ENCODE results near the gene DUSP2.

The DUSP2 gene

DNA sequence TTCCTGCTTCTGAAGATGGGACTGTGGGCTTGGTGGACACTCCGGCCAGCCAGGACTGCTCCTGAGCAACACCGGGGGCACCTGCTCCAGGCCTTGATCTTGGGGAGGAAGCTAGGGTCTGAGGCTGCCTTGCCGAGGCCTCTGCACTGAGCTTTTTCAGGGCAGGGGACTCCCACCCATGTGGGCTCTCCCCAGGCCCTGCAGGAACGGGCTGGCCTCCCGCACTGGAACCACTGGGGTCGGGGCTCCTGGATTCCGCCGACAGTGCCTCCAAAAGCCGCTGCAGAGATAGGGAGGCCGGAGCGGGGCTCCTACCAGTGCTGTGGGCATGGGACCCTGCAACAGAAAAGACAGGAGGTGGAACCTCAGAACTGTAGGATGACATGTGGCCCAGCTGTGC lies 21.3 kb downstream of the DUSP2 start:
- no peaks in the 10 kb centered on the region for H3K4me1 ChIP-seq (ENCODE audit: control insufficient read depth, insufficient read depth, low read length)
- H3K36me3 ChIP-seq (ENCODE audit: control insufficient read depth, insufficient read depth, low read length, severe bottlenecking), result no peaks in the 10 kb centered on the region
- no peak for DNase-seq (ENCODE audit: low read depth)
- H3K9me3 ChIP-seq (ENCODE audit: control insufficient read depth, low read length), result no peaks in the 10 kb centered on the region
- no peak overlapping the region for H3K4me3 ChIP-seq (ENCODE audit: low read length)
- H3K9ac ChIP-seq (ENCODE audit: low read length), result no peak overlapping the region
- peaks cover 71% of the 10 kb centered on the region for H3K27me3 ChIP-seq (replicated peaks; ENCODE audit: control insufficient read depth, insufficient read depth, low read length)

DNA sequence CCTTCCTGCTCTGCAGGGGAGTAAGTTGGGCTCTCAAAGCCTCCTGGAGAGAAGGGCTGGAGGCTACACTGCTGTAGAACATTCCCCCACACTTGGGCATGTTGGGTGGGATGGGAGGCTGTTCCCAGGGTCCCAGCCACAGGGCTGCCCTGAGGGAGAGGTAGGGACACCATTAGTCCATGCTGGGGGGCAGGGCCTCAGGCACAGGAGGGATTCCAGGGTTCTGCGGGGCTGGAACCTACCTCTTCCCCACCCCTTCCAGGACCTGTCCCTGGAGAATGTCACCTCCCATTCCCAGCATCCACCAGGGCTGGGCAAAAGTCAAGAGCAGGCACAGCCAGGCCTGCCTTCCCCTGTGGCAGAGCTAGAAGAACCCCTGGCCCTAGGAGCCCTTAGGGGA lies 21.9 kb downstream of the DUSP2 start:
- Histone ChIP-seq H3K4me3 (ENCODE audit: low read length) (no peak overlapping the region), H3K4me1 (ENCODE audit: control insufficient read depth, insufficient read depth, low read length) (no peaks in the 10 kb centered on the region), H3K9me3 (ENCODE audit: control insufficient read depth, low read length) (no peaks in the 10 kb centered on the region), H3K9ac (ENCODE audit: low read length) (no peak overlapping the region), H3K27me3 (replicated peaks; ENCODE audit: control insufficient read depth, insufficient read depth, low read length) (peaks cover 78% of the 10 kb centered on the region), H3K36me3 (ENCODE audit: control insufficient read depth, insufficient read depth, low read length, severe bottlenecking) (no peaks in the 10 kb centered on the region)
- no peak for DNase-seq (ENCODE audit: low read depth)

DNA sequence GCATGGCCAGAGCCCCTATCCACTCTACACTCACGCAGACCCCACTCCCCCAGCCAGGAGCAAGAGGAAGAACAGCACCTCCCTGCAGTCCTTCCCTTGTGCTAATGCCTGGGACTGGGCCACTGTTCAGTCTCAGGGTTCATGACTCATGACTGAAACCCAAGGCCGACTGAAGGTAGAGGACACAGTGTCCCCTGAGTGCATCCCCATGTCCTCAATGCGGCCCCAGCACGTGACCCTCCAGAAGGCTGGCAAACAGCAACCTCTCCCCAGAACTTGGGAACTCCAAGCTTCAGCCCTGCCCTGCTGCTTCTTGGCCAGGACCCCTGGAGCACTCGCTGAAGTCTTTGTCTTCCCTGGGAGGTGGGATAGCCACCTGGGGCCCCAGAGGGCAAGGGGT lies 22.8 kb downstream of the DUSP2 start:
- H3K27me3 ChIP-seq (replicated peaks; ENCODE audit: control insufficient read depth, insufficient read depth, low read length), result peaks cover 85% of the 10 kb centered on the region
- DNase-seq (ENCODE audit: low read depth), result no peak
- H3K4me1 ChIP-seq (ENCODE audit: control insufficient read depth, insufficient read depth, low read length), result no peaks in the 10 kb centered on the region
- H3K36me3 ChIP-seq (ENCODE audit: control insufficient read depth, insufficient read depth, low read length, severe bottlenecking), result no peaks in the 10 kb centered on the region
- H3K4me3 ChIP-seq (ENCODE audit: low read length), result no peak overlapping the region
- H3K9ac ChIP-seq (ENCODE audit: low read length), result no peak overlapping the region
- no peaks in the 10 kb centered on the region for H3K9me3 ChIP-seq (ENCODE audit: control insufficient read depth, low read length)

DNA sequence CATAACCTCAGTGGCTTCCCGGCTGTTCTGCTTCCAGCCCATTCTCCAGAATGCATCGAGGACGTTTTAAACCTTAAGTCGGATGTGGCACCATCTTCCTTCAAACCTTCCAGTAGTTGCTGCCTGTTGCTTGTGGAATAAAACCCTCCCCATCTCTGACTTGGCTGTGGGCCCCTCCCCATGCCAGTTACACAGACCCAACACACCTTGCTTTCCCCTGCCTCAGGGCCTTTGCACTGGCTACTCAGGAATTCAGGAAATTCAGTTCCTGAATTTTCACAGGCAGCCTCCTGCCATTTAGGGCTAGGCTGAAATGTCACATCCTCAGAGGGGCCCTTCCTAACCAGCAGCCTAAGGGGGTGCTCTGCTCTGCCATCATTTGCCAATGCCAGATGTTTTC lies 23.8 kb downstream of the DUSP2 start:
- DNase-seq (ENCODE audit: low read depth), result no peak
- no peaks in the 10 kb centered on the region for H3K9me3 ChIP-seq (ENCODE audit: control insufficient read depth, low read length)
- no peaks in the 10 kb centered on the region for H3K36me3 ChIP-seq (ENCODE audit: control insufficient read depth, insufficient read depth, low read length, severe bottlenecking)
- peaks cover 81% of the 10 kb centered on the region for H3K27me3 ChIP-seq (replicated peaks; ENCODE audit: control insufficient read depth, insufficient read depth, low read length)
- no peak overlapping the region for H3K4me3 ChIP-seq (ENCODE audit: low read length)
- H3K4me1 ChIP-seq (ENCODE audit: control insufficient read depth, insufficient read depth, low read length), result no peaks in the 10 kb centered on the region
- no peak overlapping the region for H3K9ac ChIP-seq (ENCODE audit: low read length)

DNA sequence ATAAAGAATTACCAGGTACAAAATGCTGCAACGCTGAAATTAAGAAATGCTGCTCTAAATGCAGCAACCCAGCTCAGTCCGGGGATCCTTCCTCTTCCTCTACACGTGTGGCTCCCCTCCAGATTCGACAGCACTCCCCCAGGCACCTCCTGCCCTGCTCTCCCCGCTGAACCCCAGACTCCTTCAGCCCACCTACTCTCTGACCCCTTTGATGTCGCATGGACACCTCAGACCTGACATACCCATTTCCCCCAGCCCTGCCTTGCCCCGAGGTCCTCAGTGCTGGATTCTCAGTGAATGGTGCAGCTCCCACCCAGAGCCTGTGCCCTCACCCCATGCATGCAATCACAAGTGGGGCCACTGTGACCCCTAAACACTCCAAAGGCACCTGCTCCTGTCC lies 24.2 kb downstream of the DUSP2 start:
- Histone ChIP-seq H3K9ac (ENCODE audit: low read length) (no peak overlapping the region), H3K27me3 (replicated peaks; ENCODE audit: control insufficient read depth, insufficient read depth, low read length) (peaks cover 78% of the 10 kb centered on the region), H3K4me1 (ENCODE audit: control insufficient read depth, insufficient read depth, low read length) (no peaks in the 10 kb centered on the region), H3K4me3 (ENCODE audit: low read length) (no peak overlapping the region), H3K9me3 (ENCODE audit: control insufficient read depth, low read length) (no peaks in the 10 kb centered on the region), H3K36me3 (ENCODE audit: control insufficient read depth, insufficient read depth, low read length, severe bottlenecking) (no peaks in the 10 kb centered on the region)
- DNase-seq (ENCODE audit: low read depth), result no peak

DNA sequence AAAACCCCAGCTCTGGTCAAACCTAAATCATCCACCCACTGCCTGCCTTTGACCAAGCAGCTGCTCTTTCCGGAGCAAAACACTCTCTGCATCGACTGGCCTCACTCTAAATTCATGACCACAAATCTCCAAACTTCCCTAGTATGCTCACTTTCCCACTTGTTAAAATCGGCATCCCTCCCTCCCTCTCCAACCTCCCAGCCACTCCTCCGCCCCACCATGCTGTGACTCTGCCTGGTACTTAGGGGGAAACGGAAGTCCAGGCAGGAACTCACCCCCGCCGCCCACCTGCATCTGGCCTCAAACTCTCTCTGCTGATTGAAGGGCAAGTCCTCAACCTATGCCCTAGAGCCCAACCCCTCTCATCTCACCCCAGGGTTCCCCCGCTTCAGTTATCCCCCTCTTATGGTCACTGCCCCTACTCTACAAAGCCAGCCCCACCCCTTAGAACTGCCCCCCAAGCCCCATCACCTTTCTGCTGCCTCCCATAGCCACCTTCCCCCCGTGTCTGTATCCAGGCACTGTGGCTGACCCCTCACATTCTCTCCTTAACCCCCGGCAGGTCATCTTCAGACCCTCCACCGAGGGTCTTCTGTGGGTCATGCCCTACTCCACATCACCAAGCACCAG lies 25.0 kb downstream of the DUSP2 start:
- H3K4me3 ChIP-seq (ENCODE audit: low read length), result no peak overlapping the region
- H3K36me3 ChIP-seq (ENCODE audit: control insufficient read depth, insufficient read depth, low read length, severe bottlenecking), result no peaks in the 10 kb centered on the region
- peaks cover 73% of the 10 kb centered on the region for H3K27me3 ChIP-seq (replicated peaks; ENCODE audit: control insufficient read depth, insufficient read depth, low read length)
- no peak for DNase-seq (ENCODE audit: low read depth)
- no peaks in the 10 kb centered on the region for H3K9me3 ChIP-seq (ENCODE audit: control insufficient read depth, low read length)
- no peaks in the 10 kb centered on the region for H3K4me1 ChIP-seq (ENCODE audit: control insufficient read depth, insufficient read depth, low read length)
- H3K9ac ChIP-seq (ENCODE audit: low read length), result no peak overlapping the region

DNA sequence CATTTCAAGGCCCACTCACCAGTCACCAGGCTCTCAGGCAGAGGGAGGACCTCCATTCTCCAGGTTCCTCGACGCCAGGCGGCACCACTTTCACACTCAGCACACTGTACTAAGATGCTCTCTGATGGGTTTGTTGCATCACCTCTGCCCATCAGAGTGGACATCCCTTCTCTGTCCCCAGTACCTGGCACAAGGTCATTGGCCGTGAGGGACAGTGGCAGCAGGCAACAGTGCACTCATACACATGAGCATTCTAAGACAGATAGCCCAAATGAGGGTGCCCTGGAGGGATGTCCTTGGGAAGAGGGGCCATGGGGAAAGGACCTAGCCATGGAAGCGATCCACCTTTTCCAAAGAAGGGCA lies 25.9 kb downstream of the DUSP2 start:
- no peak for DNase-seq (ENCODE audit: low read depth)
- Histone ChIP-seq H3K36me3 (ENCODE audit: control insufficient read depth, insufficient read depth, low read length, severe bottlenecking) (no peaks in the 10 kb centered on the region), H3K4me1 (ENCODE audit: control insufficient read depth, insufficient read depth, low read length) (no peaks in the 10 kb centered on the region), H3K9me3 (ENCODE audit: control insufficient read depth, low read length) (no peaks in the 10 kb centered on the region), H3K27me3 (replicated peaks; ENCODE audit: control insufficient read depth, insufficient read depth, low read length) (peaks cover 66% of the 10 kb centered on the region), H3K4me3 (ENCODE audit: low read length) (no peak overlapping the region), H3K9ac (ENCODE audit: low read length) (no peak overlapping the region)

DNA sequence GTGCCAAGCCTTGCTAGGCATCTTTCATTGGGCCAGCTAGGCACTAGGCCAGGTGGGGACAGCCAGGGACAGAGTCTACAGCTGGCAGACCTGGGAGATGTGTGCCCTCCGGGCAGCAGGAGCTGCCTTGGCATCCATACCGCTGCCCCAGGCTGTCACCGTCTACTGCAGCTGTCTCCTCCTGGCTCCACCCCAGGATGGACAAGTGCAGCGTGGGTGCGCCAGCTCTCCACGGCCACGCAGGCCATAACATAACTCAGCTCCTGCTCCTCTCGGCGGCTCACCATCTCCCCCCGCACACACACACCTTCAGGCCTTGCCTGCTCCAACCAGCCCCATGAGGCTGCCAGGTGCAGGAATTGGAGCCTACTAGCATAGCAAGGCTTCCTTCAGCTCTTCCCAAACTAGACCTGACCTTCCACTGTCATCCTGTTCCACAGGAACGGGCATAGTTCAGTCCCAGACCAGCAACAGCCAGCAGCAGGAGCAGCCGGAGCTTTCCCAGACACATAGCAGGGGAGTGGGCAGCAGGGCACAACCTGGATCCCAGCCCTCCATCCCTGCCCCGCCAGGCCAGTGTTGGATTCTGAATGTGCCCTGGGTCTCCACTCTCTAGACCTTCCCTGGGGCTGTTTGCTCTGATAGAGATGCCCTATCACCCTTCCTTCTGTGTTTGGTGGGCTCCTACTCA lies 26.4 kb downstream of the DUSP2 start:
- H3K36me3 ChIP-seq (ENCODE audit: control insufficient read depth, insufficient read depth, low read length, severe bottlenecking), result no peaks in the 10 kb centered on the region
- H3K27me3 ChIP-seq (replicated peaks; ENCODE audit: control insufficient read depth, insufficient read depth, low read length), result peaks cover 70% of the 10 kb centered on the region
- no peaks in the 10 kb centered on the region for H3K9me3 ChIP-seq (ENCODE audit: control insufficient read depth, low read length)
- H3K4me3 ChIP-seq (ENCODE audit: low read length), result no peak overlapping the region
- DNase-seq (ENCODE audit: low read depth), result no peak
- H3K4me1 ChIP-seq (ENCODE audit: control insufficient read depth, insufficient read depth, low read length), result no peaks in the 10 kb centered on the region
- no peak overlapping the region for H3K9ac ChIP-seq (ENCODE audit: low read length)

DNA sequence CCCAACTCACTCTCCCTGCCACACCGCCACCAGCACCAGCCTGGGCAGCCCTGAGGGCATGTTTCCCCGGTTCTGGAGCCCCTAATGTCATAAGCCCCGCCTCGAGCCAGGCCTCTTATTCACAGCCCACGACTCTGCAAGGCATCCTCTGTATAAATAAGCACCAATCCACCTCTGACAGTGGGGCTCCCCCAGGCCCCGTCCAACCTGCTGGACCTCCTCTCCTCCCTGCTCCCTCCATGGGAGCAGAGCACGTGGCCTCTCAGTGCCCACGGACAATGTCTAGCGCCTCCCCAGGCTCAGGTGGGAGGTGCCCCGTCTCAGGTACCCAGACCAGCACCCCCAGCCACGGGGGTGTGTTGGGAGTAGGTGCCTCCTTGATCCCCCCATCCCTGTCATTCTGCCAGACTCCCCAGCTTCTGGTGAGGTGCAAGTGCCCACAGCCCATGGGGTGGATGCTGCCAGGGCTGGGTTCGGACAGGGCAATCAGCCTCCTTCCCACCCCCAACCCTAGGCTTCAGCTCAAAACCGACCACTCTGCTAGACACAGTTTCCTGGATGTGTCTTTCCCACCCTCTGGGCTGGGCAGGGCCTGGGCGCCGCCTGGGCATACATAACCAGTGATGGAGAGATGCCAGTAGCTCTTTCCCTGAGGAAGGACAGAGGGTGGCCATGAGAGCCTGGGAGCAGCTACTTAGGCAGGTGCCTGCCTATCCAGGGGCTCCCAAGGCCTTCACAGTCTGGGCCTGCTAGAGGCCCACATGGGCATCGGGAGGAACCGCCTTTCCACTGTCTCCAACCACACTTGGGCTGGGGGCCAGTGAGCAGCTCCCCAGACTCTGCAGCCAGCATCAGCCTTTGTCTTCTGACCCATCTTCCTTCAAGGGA lies 27.3 kb downstream of the DUSP2 start:
- Histone ChIP-seq H3K27me3 (replicated peaks; ENCODE audit: control insufficient read depth, insufficient read depth, low read length) (peaks cover 62% of the 10 kb centered on the region), H3K36me3 (ENCODE audit: control insufficient read depth, insufficient read depth, low read length, severe bottlenecking) (no peaks in the 10 kb centered on the region), H3K9ac (ENCODE audit: low read length) (no peak overlapping the region), H3K4me1 (ENCODE audit: control insufficient read depth, insufficient read depth, low read length) (no peaks in the 10 kb centered on the region), H3K9me3 (ENCODE audit: control insufficient read depth, low read length) (no peaks in the 10 kb centered on the region), H3K4me3 (ENCODE audit: low read length) (no peak overlapping the region)
- DNase-seq (ENCODE audit: low read depth), result no peak

DNA sequence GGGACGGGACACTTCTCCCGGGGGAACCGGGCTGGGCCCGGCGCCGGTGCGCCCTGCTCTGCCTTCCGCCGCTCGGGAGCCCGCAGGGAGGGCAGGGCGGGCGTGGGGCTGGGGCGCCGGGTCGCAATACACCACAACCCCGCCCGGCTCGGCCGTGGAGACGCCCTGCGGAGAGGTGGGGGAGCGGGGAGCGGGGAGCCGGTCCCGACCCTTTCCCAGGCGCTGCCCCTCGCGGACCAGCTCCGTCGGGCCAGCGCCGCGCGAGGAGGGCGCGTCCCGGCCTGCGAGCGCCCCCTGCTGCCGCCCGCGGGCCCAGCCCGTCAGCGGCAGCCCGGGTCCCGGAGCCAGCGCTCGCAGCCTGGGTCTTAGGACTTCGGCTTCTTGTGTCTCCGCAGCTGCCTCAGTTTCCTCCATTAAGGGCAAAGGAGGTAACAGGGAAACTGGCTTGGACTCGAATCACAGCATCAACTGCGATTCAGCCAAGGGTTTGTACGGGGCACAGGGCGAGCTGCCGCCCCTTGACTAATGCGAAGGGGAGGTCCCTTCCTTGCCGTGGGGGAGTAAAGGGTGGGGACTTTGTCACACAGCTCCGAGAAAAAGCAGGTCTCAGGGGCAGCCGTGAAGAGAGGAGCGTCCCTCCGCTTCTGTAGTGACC lies 28.2 kb downstream of the DUSP2 start:
- Histone ChIP-seq H3K9me3 (ENCODE audit: control insufficient read depth, low read length) (no peaks in the 10 kb centered on the region), H3K4me3 (ENCODE audit: low read length) (peak overlapping the region; percentile 41), H3K36me3 (ENCODE audit: control insufficient read depth, insufficient read depth, low read length, severe bottlenecking) (no peaks in the 10 kb centered on the region), H3K4me1 (ENCODE audit: control insufficient read depth, insufficient read depth, low read length) (no peaks in the 10 kb centered on the region), H3K27me3 (replicated peaks; ENCODE audit: control insufficient read depth, insufficient read depth, low read length) (peaks cover 54% of the 10 kb centered on the region), H3K9ac (ENCODE audit: low read length) (peak overlapping the region; percentile 29)
- DNase-seq (ENCODE audit: low read depth), result peak; percentile 78

DNA sequence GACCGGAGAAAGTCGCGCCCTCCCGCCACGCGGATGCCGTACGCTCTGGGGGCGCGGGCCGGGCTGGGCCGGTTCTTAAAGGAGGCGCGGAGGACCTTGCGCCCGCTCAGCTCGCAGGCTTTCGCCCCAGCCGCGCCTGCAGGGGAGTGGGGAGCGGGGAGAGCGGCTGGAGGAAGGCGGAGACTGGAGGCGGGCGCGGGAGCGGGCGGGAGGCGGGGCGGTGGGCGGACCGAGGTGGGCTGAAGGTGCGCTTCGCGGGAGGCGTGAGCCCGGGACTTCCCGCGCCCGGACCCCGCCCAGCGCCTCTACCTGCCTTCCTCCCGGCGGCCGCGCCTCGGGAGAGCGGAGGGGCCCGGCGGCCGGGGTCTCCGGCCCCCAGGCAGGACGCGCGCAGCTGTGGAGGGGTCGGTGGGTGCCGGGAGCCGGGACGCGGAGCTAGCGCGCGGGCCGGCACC lies 28.8 kb downstream of the DUSP2 start, which contains the start of gene ADRA2B:
Gene ADRA2B, minus strand, starts transcription at position 148 of the 455 bp plus-strand sequence. CDS start 422 bp downstream, outside the sequence.
- H3K27me3 ChIP-seq (replicated peaks; ENCODE audit: control insufficient read depth, insufficient read depth, low read length), result peaks cover 49% of the 10 kb centered on the region
- peak within 1 kb of the TSS; percentile 29 for H3K9ac ChIP-seq (ENCODE audit: low read length)
- H3K36me3 ChIP-seq (ENCODE audit: control insufficient read depth, insufficient read depth, low read length, severe bottlenecking), result no peaks in the 10 kb centered on the region
- DNase-seq (ENCODE audit: low read depth), result peak; percentile 45
- H3K9me3 ChIP-seq (ENCODE audit: control insufficient read depth, low read length), result no peaks in the 10 kb centered on the region
- peak within 1 kb of the TSS; percentile 41 for H3K4me3 ChIP-seq (ENCODE audit: low read length)
- H3K4me1 ChIP-seq (ENCODE audit: control insufficient read depth, insufficient read depth, low read length), result no peaks in the 10 kb centered on the region
